Measurements from ENCODE around the gene ONECUT1.

Gene ONECUT1

GRCh38 chr15:52794665-52795463 lies 4.7 kb upstream of the ONECUT1 start:
- Histone ChIP-seq H3K9me2 (ENCODE audit: low read depth, low read length) (no peaks in the 10 kb centered on the region), H3K4me3 (ENCODE audit: low read depth, low read length, poor library complexity, severe bottlenecking) (no peak overlapping the region), H3K9ac (ENCODE audit: low read length) (no peak overlapping the region)

GRCh38 chr15:52791776-52792175 lies 1.6 kb upstream of the ONECUT1 start:
- peaks cover 6% of the 10 kb centered on the region for H3K4me1 ChIP-seq (ENCODE audit: insufficient read depth, low read length, severe bottlenecking)
- H3K9ac ChIP-seq (ENCODE audit: low read length): no peak overlapping the region
- H2AFZ ChIP-seq (ENCODE audit: low read length): no peak overlapping the region
- no peak for TF ChIP-seq CTCF (IDR thresholded peaks at IDR 0.05; ENCODE audit: low read length)
- TF ChIP-seq EZH2 (IDR thresholded peaks at IDR 0.05; ENCODE audit: borderline replicate concordance, low read length): no peak
- no peaks in the 10 kb centered on the region for H3F3A ChIP-seq (ENCODE audit: insufficient read depth, low read length)
- no peak overlapping the region for H3K27ac ChIP-seq (ENCODE audit: low read depth, low read length, poor library complexity, severe bottlenecking)
- no peaks in the 10 kb centered on the region for H4K20me1 ChIP-seq (ENCODE audit: insufficient read depth, low read length)
- H3K36me3 ChIP-seq (ENCODE audit: insufficient read depth, low read length): no peaks in the 10 kb centered on the region
- H3K79me2 ChIP-seq (ENCODE audit: insufficient read depth, low read length): no peaks in the 10 kb centered on the region
- peaks cover 13% of the 10 kb centered on the region; the same call in 1 of the 2 replicates for H3K27me3 ChIP-seq (ENCODE audit: insufficient read depth, low read length)
- H3K9me3 ChIP-seq (ENCODE audit: low read length): no peaks in the 10 kb centered on the region
- no peaks in the 10 kb centered on the region for H3K9me2 ChIP-seq (ENCODE audit: low read depth, low read length)
- H3K4me2 ChIP-seq (ENCODE audit: low read length): no peak overlapping the region
- no peak overlapping the region for H3K4me3 ChIP-seq (ENCODE audit: low read depth, low read length, poor library complexity, severe bottlenecking)

More at GRCh38 chr15:52794665-52795463, 4.7 kb upstream of the ONECUT1 start:
- TF ChIP-seq CTCF (IDR thresholded peaks at IDR 0.05; ENCODE audit: low read length): no peak
- no peak for TF ChIP-seq EZH2 (IDR thresholded peaks at IDR 0.05; ENCODE audit: borderline replicate concordance, low read length)
- H3K79me2 ChIP-seq (ENCODE audit: insufficient read depth, low read length): no peaks in the 10 kb centered on the region
- no peak overlapping the region for H3K4me2 ChIP-seq (ENCODE audit: low read length)
- H3F3A ChIP-seq (ENCODE audit: insufficient read depth, low read length): no peaks in the 10 kb centered on the region
- H2AFZ ChIP-seq (ENCODE audit: low read length): no peak overlapping the region
- H3K36me3 ChIP-seq (ENCODE audit: insufficient read depth, low read length): no peaks in the 10 kb centered on the region
- no peaks in the 10 kb centered on the region for H4K20me1 ChIP-seq (ENCODE audit: insufficient read depth, low read length)
- H3K9me3 ChIP-seq (ENCODE audit: low read length): no peaks in the 10 kb centered on the region
- no peak overlapping the region for H3K27ac ChIP-seq (ENCODE audit: low read depth, low read length, poor library complexity, severe bottlenecking)
- H3K27me3 ChIP-seq (ENCODE audit: insufficient read depth, low read length): peaks cover 13% of the 10 kb centered on the region; the same call in 1 of the 2 replicates
- H3K4me1 ChIP-seq (ENCODE audit: insufficient read depth, low read length, severe bottlenecking): peaks cover under 1% of the 10 kb centered on the region

- no peaks in the 10 kb centered on the region for H4K20me1 ChIP-seq (ENCODE audit: insufficient read depth, low read length)
- H3K4me3 ChIP-seq (ENCODE audit: low read depth, low read length, poor library complexity, severe bottlenecking): peak overlapping the region; percentile 70
- peaks cover 6% of the 10 kb centered on the region for H3K4me1 ChIP-seq (ENCODE audit: insufficient read depth, low read length, severe bottlenecking)
- no peaks in the 10 kb centered on the region for H3K36me3 ChIP-seq (ENCODE audit: insufficient read depth, low read length)
- no peaks in the 10 kb centered on the region for H3K79me2 ChIP-seq (ENCODE audit: insufficient read depth, low read length)
- no peak overlapping the region for H2AFZ ChIP-seq (ENCODE audit: low read length)
- TF ChIP-seq CTCF (IDR thresholded peaks at IDR 0.05; ENCODE audit: low read length) (no peak), EZH2 (IDR thresholded peaks at IDR 0.05; ENCODE audit: borderline replicate concordance, low read length) (no peak)
- H3K4me2 ChIP-seq (ENCODE audit: low read length): peak overlapping the region; percentile 84
- H3K27ac ChIP-seq (ENCODE audit: low read depth, low read length, poor library complexity, severe bottlenecking): no peak overlapping the region
- peaks cover 13% of the 10 kb centered on the region; the same call in 1 of the 2 replicates for H3K27me3 ChIP-seq (ENCODE audit: insufficient read depth, low read length)
- H3K9me2 ChIP-seq (ENCODE audit: low read depth, low read length): no peaks in the 10 kb centered on the region
- H3K9ac ChIP-seq (ENCODE audit: low read length): peak overlapping the region; percentile 64; the same call in 1 of the 2 replicates
- no peaks in the 10 kb centered on the region for H3K9me3 ChIP-seq (ENCODE audit: low read length)
- no peaks in the 10 kb centered on the region for H3F3A ChIP-seq (ENCODE audit: insufficient read depth, low read length)
Measured at GRCh38 chr15:52790941-52791751, 1.0 kb upstream of the ONECUT1 start.

Measured in OCI-LY1 (cell line).